Measurements from ENCODE around the gene TMEM141.
"Not testable (repeated sequence)": the region's sequence is repeated elsewhere in the genome, so short reads cannot be mapped to it uniquely, and the experiment has no call there.

The TMEM141 gene

GRCh38 chr9:136833381-136834048, 42.4 kb downstream of the TMEM141 start:
- DNase-seq (ENCODE audit: low spot score), result peak; percentile 6

- no peak for DNase-seq (ENCODE audit: low spot score)
These were observed 44.2 kb downstream of the TMEM141 start for GRCh38 chr9:136835162-136835931.

DNA sequence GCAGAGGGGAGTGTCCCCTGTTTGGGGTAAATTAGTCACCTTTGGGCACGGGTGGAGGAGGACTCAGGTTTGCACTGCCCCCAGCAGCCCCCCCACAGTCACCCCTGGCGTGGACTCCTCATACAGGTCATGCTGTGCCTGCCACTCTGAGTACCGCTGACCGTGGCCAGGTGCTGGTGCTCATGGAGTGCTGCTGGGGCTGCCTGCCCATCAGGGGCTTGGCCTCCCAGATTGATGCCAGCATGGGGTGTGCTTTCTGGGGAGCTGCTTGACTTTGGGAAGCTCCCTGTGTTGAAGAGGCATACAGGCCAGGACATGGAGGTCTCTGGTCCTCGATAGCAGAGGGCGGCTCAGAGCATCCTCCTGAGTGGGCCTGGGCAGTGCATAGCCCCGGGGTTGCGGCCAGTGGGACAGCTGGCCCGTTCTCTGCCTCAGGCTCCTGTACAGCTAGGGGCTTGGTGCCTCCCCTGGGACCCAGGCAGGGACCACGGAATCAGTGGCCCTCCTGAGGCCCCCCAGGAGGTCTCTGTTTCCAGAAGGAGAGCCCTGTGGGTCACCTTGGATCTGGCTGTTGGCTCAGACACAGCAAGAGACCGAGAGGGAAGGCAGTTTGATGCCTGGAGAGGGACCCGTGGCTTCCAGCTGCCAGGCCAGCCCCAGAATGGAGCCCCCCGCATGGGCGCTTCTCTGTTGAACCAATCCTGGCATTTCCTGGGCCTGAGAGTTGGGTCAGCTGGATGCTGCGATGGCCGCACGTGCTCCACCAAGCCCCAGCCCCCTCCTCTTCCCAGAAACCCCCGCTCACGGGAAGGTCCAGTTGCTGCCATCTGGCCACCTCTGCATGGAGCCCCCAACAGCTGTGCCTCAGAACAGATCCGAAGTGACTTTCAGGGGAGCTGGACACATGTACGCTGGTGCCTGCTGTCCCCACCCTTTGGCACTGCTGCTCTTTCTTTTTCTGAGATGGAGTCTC, 45.1 kb downstream of the TMEM141 start:
- no peak for DNase-seq (ENCODE audit: low spot score)

- DNase-seq (ENCODE audit: low spot score), result no peak
These were observed 46.2 kb downstream of the TMEM141 start for GRCh38 chr9:136837146-136837855.

DNA sequence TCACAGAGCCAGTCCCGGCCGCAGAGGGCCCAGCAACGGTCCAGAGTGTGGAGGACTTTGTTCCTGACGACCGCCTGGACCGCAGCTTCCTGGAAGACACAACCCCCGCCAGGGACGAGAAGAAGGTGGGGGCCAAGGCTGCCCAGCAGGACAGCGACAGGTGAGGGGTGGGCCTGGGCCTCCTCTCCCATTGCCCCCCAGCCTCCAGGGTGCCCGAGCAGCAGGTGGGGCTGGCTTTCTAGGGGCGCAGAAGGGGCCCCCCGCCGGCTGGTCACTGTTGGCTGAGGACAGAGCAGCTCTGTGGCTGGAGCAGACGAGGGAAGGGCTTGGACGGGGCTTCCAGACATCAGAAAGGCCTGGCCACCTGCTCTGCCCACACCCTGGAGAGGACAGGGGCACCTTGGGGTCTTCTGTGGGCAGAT, 46.7 kb downstream of the TMEM141 start:
- not testable (repeated sequence) for DNase-seq (ENCODE audit: low spot score)

DNA sequence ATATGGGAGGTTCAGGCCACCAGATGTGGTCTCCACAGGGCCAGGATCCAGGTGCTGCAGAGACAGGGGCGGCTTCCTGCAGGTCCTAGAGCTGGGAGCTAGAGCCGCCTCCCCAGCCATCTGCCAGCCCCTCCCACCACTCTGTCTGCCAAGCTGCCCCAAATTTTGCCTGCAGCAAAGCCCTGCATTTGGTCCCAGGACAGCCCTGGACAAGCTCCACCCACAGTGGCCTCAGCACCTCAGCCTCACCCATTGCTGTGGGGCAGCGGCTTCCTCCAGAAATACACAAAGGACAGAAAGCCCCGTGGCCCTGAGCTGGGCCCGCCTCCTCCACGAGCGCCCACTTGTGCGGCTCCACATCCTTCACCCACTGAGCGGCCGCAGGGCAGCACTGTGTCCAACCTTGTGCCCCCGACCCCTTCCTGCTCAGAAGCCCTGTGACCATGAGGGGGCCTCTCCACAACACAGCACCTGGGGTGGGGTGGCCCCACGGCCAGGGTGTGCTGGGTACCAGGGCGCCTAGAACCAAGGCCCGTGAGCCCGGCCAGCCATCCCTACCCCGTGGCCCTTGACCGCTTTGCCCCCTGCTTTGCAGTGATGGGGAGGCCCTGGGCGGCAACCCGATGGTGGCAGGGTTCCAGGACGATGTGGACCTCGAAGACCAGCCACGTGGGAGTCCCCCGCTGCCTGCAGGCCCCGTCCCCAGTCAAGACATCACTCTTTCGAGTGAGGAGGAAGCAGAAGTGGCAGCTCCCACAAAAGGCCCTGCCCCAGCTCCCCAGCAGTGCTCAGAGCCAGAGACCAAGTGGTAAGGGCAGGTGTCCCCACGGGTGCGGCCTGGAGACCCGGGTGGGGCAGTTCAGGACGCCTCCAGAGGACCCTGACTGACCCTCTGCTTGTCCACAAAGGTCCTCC, 47.4 kb downstream of the TMEM141 start:
- DNase-seq (ENCODE audit: low spot score), result no peak

GRCh38 chr9:136839229-136840139, 48.3 kb downstream of the TMEM141 start:
- DNase-seq (ENCODE audit: low spot score), result no peak

GRCh38 chr9:136840140-136840876, 49.2 kb downstream of the TMEM141 start:
- DNase-seq (ENCODE audit: low spot score), result peak; percentile 72

- no peak for DNase-seq (ENCODE audit: low spot score)
These were observed 49.9 kb downstream of the TMEM141 start for GRCh38 chr9:136840877-136841645.

GRCh38 chr9:136841646-136842379, 50.7 kb downstream of the TMEM141 start:
- DNase-seq (ENCODE audit: low spot score), result not testable (repeated sequence)

GRCh38 chr9:136842380-136842948, 51.3 kb downstream of the TMEM141 start, which contains the start of gene AJM1:
Gene AJM1 (plus strand): TSS chr9:136842478. CDS start chr9:136844415, 1,937 bp downstream.
- DNase-seq (ENCODE audit: low spot score), result peak; percentile 75
